ENCODE measurements around the gene SLC35F3. TPM values are rescaled to one million over a fixed set of nuclear protein-coding genes. Genes with fewer than 3 reads are reported as not detected.

SLC35F3 gene
- total RNA-seq, 2 donors from 2014 or later, result 14.4 to 14.8 TPM

- H3K36me3 ChIP-seq (ENCODE audit: control insufficient read depth, insufficient read depth, low read length), result no peaks in the 10 kb centered on the region
- Mint-ChIP-seq H3K9me3 (peaks cover 15% of the 10 kb centered on the region), H3K27ac (no peak overlapping the region), H3K36me3 (ENCODE audit: low read depth) (peaks cover 12% of the 10 kb centered on the region), H3K4me3 (no peak overlapping the region), H3K4me1 (peaks cover 7% of the 10 kb centered on the region), H3K27me3 (ENCODE audit: insufficient read depth) (no peaks in the 10 kb centered on the region)
- H3K27me3 ChIP-seq (ENCODE audit: control insufficient read depth, insufficient read depth, low read length, poor library complexity, severe bottlenecking), result no peaks in the 10 kb centered on the region
- no peak overlapping the region for H3K9ac ChIP-seq (ENCODE audit: extremely low read depth, low read length, poor library complexity, severe bottlenecking)
- DNase-seq, result no peak
- 94% methylated on average over 7 of the region's 7 CpGs; no CpG with 5 or more reads in 1 of the 2 experiments for WGBS, 2 experiments (ENCODE audit: insufficient coverage in 1 of 2, insufficient read length in 1 of 2)
- TF ChIP-seq, protein P1, sequence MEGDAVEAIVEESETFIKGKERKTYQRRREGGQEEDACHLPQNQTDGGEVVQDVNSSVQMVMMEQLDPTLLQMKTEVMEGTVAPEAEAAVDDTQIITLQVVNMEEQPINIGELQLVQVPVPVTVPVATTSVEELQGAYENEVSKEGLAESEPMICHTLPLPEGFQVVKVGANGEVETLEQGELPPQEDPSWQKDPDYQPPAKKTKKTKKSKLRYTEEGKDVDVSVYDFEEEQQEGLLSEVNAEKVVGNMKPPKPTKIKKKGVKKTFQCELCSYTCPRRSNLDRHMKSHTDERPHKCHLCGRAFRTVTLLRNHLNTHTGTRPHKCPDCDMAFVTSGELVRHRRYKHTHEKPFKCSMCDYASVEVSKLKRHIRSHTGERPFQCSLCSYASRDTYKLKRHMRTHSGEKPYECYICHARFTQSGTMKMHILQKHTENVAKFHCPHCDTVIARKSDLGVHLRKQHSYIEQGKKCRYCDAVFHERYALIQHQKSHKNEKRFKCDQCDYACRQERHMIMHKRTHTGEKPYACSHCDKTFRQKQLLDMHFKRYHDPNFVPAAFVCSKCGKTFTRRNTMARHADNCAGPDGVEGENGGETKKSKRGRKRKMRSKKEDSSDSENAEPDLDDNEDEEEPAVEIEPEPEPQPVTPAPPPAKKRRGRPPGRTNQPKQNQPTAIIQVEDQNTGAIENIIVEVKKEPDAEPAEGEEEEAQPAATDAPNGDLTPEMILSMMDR (conservative IDR thresholded peaks at IDR 0.05), result no peak
- no peak overlapping the region for H3K4me3 ChIP-seq (ENCODE audit: low read length)
- H3K27ac ChIP-seq (ENCODE audit: low read depth, low read length), result no peak overlapping the region
- H3K4me1 ChIP-seq (ENCODE audit: control insufficient read depth, insufficient read depth, low read length), result no peaks in the 10 kb centered on the region
- peaks cover 7% of the 10 kb centered on the region for H3K9me3 ChIP-seq (ENCODE audit: control insufficient read depth, low read length)
These were observed 301.5 kb downstream of the SLC35F3 start for GRCh38 chr1:234205966-234206365.

DNA sequence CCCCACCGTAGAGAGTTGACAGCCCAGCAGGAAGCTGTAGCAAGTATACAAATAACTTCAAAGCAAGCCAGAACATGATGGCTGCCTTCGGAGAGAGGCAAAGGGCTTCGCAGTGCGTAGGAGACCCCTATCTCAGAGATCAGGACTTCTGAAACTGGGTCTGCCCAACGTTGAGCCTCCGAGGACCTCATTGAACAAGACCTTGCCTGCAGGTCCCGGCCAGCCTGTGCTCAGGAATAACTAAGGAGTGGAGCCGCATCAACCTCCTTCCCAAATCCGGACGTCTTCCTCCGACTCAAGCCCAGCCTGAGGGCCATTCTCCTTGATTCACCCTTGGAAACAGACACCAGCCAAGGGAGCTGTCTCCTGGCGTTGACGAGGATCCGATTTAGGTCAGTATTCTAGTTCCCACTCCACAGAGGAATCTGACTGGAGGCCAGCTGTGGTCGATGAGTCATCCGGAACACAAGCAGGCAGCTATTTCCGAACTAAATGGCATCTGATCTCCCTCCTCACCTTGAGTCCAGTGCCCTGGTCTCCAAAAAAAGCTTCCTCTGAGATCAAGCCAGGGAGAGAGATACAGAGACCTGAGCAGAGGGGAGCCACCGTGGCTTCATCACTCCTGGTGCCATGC is 302.3 kb downstream of the SLC35F3 start:
- Histone ChIP-seq H3K36me3 (ENCODE audit: control insufficient read depth, insufficient read depth, low read length) (no peaks in the 10 kb centered on the region), H3K4me3 (ENCODE audit: low read length) (no peak overlapping the region), H3K9ac (ENCODE audit: extremely low read depth, low read length, poor library complexity, severe bottlenecking) (no peak overlapping the region), H3K27me3 (ENCODE audit: control insufficient read depth, insufficient read depth, low read length, poor library complexity, severe bottlenecking) (no peaks in the 10 kb centered on the region), H3K4me1 (ENCODE audit: control insufficient read depth, insufficient read depth, low read length) (no peaks in the 10 kb centered on the region), H3K27ac (ENCODE audit: low read depth, low read length) (no peak overlapping the region), H3K9me3 (ENCODE audit: control insufficient read depth, low read length) (peaks cover 7% of the 10 kb centered on the region)
- TF ChIP-seq, protein P1 (conservative IDR thresholded peaks at IDR 0.05), result no peak
- Mint-ChIP-seq H3K27ac (no peak overlapping the region), H3K36me3 (ENCODE audit: low read depth) (peaks cover 20% of the 10 kb centered on the region), H3K4me1 (peaks cover 7% of the 10 kb centered on the region), H3K27me3 (ENCODE audit: insufficient read depth) (no peaks in the 10 kb centered on the region), H3K4me3 (no peak overlapping the region), H3K9me3 (peaks cover 23% of the 10 kb centered on the region)
- 86 to 87% methylated on average over 16 to 18 of the region's 18 CpGs for WGBS, 2 experiments (ENCODE audit: insufficient coverage in 1 of 2, insufficient read length in 1 of 2)
- DNase-seq, result no peak

GRCh38 chr1:234208351-234208750 is 303.9 kb downstream of the SLC35F3 start:
- DNase-seq, result no peak
- Histone ChIP-seq H3K9ac (ENCODE audit: extremely low read depth, low read length, poor library complexity, severe bottlenecking) (no peak overlapping the region), H3K9me3 (ENCODE audit: control insufficient read depth, low read length) (peaks cover 7% of the 10 kb centered on the region), H3K4me1 (ENCODE audit: control insufficient read depth, insufficient read depth, low read length) (no peaks in the 10 kb centered on the region), H3K27ac (ENCODE audit: low read depth, low read length) (no peak overlapping the region), H3K36me3 (ENCODE audit: control insufficient read depth, insufficient read depth, low read length) (no peaks in the 10 kb centered on the region), H3K4me3 (ENCODE audit: low read length) (no peak overlapping the region), H3K27me3 (ENCODE audit: control insufficient read depth, insufficient read depth, low read length, poor library complexity, severe bottlenecking) (no peaks in the 10 kb centered on the region)
- Mint-ChIP-seq H3K4me1 (peaks cover 12% of the 10 kb centered on the region), H3K9me3 (peaks cover 29% of the 10 kb centered on the region), H3K4me3 (no peak overlapping the region), H3K27ac (no peak overlapping the region), H3K36me3 (ENCODE audit: low read depth) (peaks cover 23% of the 10 kb centered on the region), H3K27me3 (ENCODE audit: insufficient read depth) (no peaks in the 10 kb centered on the region)
- 57 to 59% methylated on average over 3 of the region's 3 CpGs for WGBS, 2 experiments (ENCODE audit: insufficient coverage in 1 of 2, insufficient read length in 1 of 2)
- TF ChIP-seq, protein P1 (conservative IDR thresholded peaks at IDR 0.05), result no peak
